H9 (cell line): ENCODE measurements around the gene GRIK1. TPM values are rescaled to one million over a fixed set of nuclear protein-coding genes. Genes with fewer than 3 reads are reported as not detected.

ENCODE experiments used
- DNase-seq: peaks from one replicate; pipeline ENCODE4 v3.0.0-alpha.2; 2017
- H2AFZ ChIP-seq: one replicate; pipeline ENCODE4 v1.6.1; 2013; ENCODE audit warnings: mild to moderate bottlenecking, low read length, control low read depth, moderate library complexity
- H2AK5ac ChIP-seq: 2 replicates; pipeline ENCODE4 v1.6.1; 2013; ENCODE audit warnings: low read length, control low read depth, mixed read lengths; ENCODE audit not compliant: insufficient read length
- H2BK120ac ChIP-seq: one replicate; pipeline ENCODE4 v1.6.1; 2013; ENCODE audit warnings: low read depth, mild to moderate bottlenecking, low read length, control low read depth, inconsistent platforms; ENCODE audit not compliant: poor library complexity, severe bottlenecking
- H2BK12ac ChIP-seq: 2 replicates; pipeline ENCODE4 v1.6.1; 2013; ENCODE audit warnings: low read length, control low read depth, mixed read lengths, low read depth; ENCODE audit not compliant: insufficient read length
- H2BK15ac ChIP-seq: 2 replicates; pipeline ENCODE4 v1.6.1; 2013; ENCODE audit warnings: low read depth, low read length, control low read depth
- H2BK20ac ChIP-seq: one replicate; pipeline ENCODE4 v1.6.1; 2013; ENCODE audit warnings: low read depth, mild to moderate bottlenecking, low read length, control low read depth, inconsistent platforms; ENCODE audit not compliant: poor library complexity, severe bottlenecking
- H2BK5ac ChIP-seq: 2 replicates; pipeline ENCODE4 v1.6.1; 2013; ENCODE audit warnings: low read length, control low read depth, mixed read lengths; ENCODE audit not compliant: insufficient read length
- H3K14ac ChIP-seq: 2 replicates; pipeline ENCODE4 v1.6.1; 2013; ENCODE audit warnings: low read length, control low read depth; ENCODE audit not compliant: insufficient read depth
- H3K18ac ChIP-seq: 2 replicates; pipeline ENCODE4 v1.6.1; 2013; ENCODE audit warnings: low read depth, mild to moderate bottlenecking, mixed read lengths, low read length, control low read depth; ENCODE audit not compliant: insufficient read length
- H3K23ac ChIP-seq: 2 replicates; pipeline ENCODE4 v1.6.1; 2013; ENCODE audit warnings: low read length, control low read depth, mixed read lengths, low read depth; ENCODE audit not compliant: insufficient read length
- H3K23me2 ChIP-seq: 2 replicates; pipeline ENCODE4 v1.6.1; 2013; ENCODE audit warnings: low read depth, mild to moderate bottlenecking, mixed read lengths, low read length, control low read depth; ENCODE audit not compliant: insufficient read length, poor library complexity, severe bottlenecking
- H3K27ac ChIP-seq: 2 replicates; pipeline ENCODE4 v1.5.1; 2013; ENCODE audit warnings: low read length, control low read depth, mixed read lengths, low read depth; ENCODE audit not compliant: insufficient read length
- H3K27me3 ChIP-seq: 2 replicates; pipeline ENCODE4 v1.6.1; 2013; ENCODE audit warnings: low read length, control low read depth, inconsistent platforms; ENCODE audit not compliant: insufficient read depth
- H3K4ac ChIP-seq: 2 replicates; pipeline ENCODE4 v1.6.1; 2013; ENCODE audit warnings: low read depth, mild to moderate bottlenecking, control low read depth, inconsistent platforms, low read length, moderate library complexity
- H3K4me1 ChIP-seq: 2 replicates; pipeline ENCODE4 v1.6.1; 2013; ENCODE audit warnings: low read length, control low read depth, inconsistent platforms; ENCODE audit not compliant: insufficient read depth
- H3K4me2 ChIP-seq: 2 replicates; pipeline ENCODE4 v1.6.1; 2013; ENCODE audit warnings: low read length, control low read depth, mixed read lengths; ENCODE audit not compliant: insufficient read length, insufficient read depth
- H3K56ac ChIP-seq: 2 replicates; pipeline ENCODE4 v1.6.1; 2013; ENCODE audit warnings: low read depth, mild to moderate bottlenecking, mixed read lengths, low read length, control low read depth; ENCODE audit not compliant: insufficient read length
- H3K79me1 ChIP-seq: 2 replicates; pipeline ENCODE4 v1.6.1; 2013; ENCODE audit warnings: low read depth, mild to moderate bottlenecking, moderate library complexity, low read length, control low read depth, inconsistent platforms; ENCODE audit not compliant: insufficient read depth, poor library complexity, severe bottlenecking
- H3K79me2 ChIP-seq: 2 replicates; pipeline ENCODE4 v1.6.1; 2013; ENCODE audit warnings: low read length, control low read depth, inconsistent platforms; ENCODE audit not compliant: insufficient read depth
- H3K9ac ChIP-seq: 2 replicates; pipeline ENCODE4 v1.6.1; 2013; ENCODE audit warnings: low read length, control low read depth, mixed read lengths; ENCODE audit not compliant: insufficient read length; ENCODE audit errors: extremely low read depth
- H3K9me3 ChIP-seq: one replicate; pipeline ENCODE4 v1.6.1; 2013; ENCODE audit warnings: low read depth, low read length, inconsistent platforms; ENCODE audit not compliant: control insufficient read depth
- H3T11ph ChIP-seq: one replicate; pipeline ENCODE4 v1.6.1; 2013; ENCODE audit warnings: mild to moderate bottlenecking, low read length, control low read depth, inconsistent platforms
- H4K20me1 ChIP-seq: one replicate; pipeline ENCODE4 v1.6.1; 2013; ENCODE audit not compliant: control insufficient read depth, insufficient read length, insufficient read depth
- H4K5ac ChIP-seq: 2 replicates; pipeline ENCODE4 v1.6.1; 2013; ENCODE audit warnings: low read depth, mild to moderate bottlenecking, mixed read lengths, low read length, control low read depth; ENCODE audit not compliant: insufficient read length
- H4K8ac ChIP-seq: replicated peaks from 2 replicates; pipeline ENCODE4 v1.6.1; 2013; ENCODE audit warnings: low read length, control low read depth, mixed read lengths, low read depth; ENCODE audit not compliant: insufficient read length
- H4K91ac ChIP-seq: 2 replicates; pipeline ENCODE4 v1.6.1; 2013; ENCODE audit warnings: low read depth, mild to moderate bottlenecking, moderate library complexity, mixed read lengths, low read length, control low read depth; ENCODE audit not compliant: insufficient read length
- H3K27ac Mint-ChIP-seq, 3 experiments: 2 replicates in 2 of 3; 3 replicates in 1 of 3; pipeline ENCODE4 v1.8.0; 2020 to 2021; ENCODE audit warnings: mixed read lengths in 3 of 3, mild to moderate bottlenecking in 1 of 3, moderate library complexity in 1 of 3
- H3K27me3 Mint-ChIP-seq: 2 replicates; pipeline ENCODE4 v1.8.0; 2021; ENCODE audit warnings: low read depth, mild to moderate bottlenecking, moderate library complexity, mixed read lengths
- H3K36me3 Mint-ChIP-seq, 3 experiments: 2 replicates in 2 of 3; 3 replicates in 1 of 3; pipeline ENCODE4 v1.8.0; 2020 to 2021; ENCODE audit warnings: low read depth in 3 of 3, mixed read lengths in 3 of 3; ENCODE audit not compliant: insufficient read depth in 1 of 3
- H3K4me1 Mint-ChIP-seq, 2 experiments: 2 replicates each; pipeline ENCODE4 v1.8.0; 2020; ENCODE audit warnings: mixed read lengths in 2 of 2
- H3K4me3 Mint-ChIP-seq, 2 experiments: 2 replicates in 1 of 2; 3 replicates in 1 of 2; pipeline ENCODE4 v1.8.0; 2020 to 2021; ENCODE audit warnings: mild to moderate bottlenecking in 2 of 2, mixed read lengths in 2 of 2, moderate library complexity in 1 of 2
- H3K9me3 Mint-ChIP-seq, 2 experiments: 2 replicates in 1 of 2; 3 replicates in 1 of 2; pipeline ENCODE4 v1.8.0; 2020; ENCODE audit warnings: mild to moderate bottlenecking in 2 of 2, mixed read lengths in 2 of 2, moderate library complexity in 1 of 2
- CTCF ChIP-seq: fragments of 200-600 bp; sonication (generic); conservative IDR thresholded peaks from 3 replicates; pipeline ENCODE4 v1.8.0; 2021; ENCODE audit warnings: antibody characterized with exemption, mild to moderate bottlenecking
- WGBS: extraction: QIAGEN DNeasy Blood & Tissue Kit; methylation state at CpG from one replicate; pipeline ENCODE4 v1.1.7; 2013; ENCODE audit warnings: missing lambda C conversion rate, low lambda C conversion rate, mixed read lengths; ENCODE audit not compliant: insufficient read length; ENCODE audit errors: extremely low coverage; 5-methylcytosine and 5-hydroxymethylcytosine counted together
- total RNA-seq: library from RNA; stranded (reverse); gene quantifications from 2 replicates; pipeline ENCODE4 v1.2.1, GENCODE V29; 2021

GRIK1 gene
- total RNA-seq, 1 experiment from 2014 or later, result not detected

DNA sequence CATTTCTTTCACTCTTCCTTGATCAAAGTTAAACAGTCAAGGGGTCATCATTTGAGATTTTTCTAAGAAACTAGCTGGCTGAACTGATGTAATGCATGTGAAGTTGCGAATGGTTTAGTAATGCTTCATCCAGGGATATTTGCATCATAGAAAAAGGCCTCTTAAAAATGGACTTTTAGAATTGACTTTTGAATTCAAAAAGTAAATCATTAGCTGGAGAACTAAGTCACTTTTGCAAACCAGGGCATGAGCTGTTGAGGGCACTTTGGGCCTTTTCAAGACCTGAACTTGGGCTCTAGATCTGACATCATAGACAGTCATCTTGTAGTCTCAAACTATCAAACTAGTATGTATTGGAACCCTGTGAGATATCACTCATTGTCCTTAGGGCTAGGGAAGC, 85.0 kb downstream of the GRIK1 start:
- no CpG with 5 or more reads among the region's 1 CpG for WGBS

More for the DNA sequence above, 85.0 kb downstream of the GRIK1 start:
- H4K20me1 ChIP-seq, result no peaks in the 10 kb centered on the region
- H3K18ac ChIP-seq, result no peak overlapping the region
- H2AFZ ChIP-seq, result no peak overlapping the region
- no peak overlapping the region for H2AK5ac ChIP-seq
- H3K23ac ChIP-seq, result no peak overlapping the region
- H4K5ac ChIP-seq, result no peak overlapping the region
- no peak overlapping the region for H2BK120ac ChIP-seq
- H3K27me3 ChIP-seq, result no peaks in the 10 kb centered on the region
- Mint-ChIP-seq H3K27ac (no peak overlapping the region), H3K27me3 (no peaks in the 10 kb centered on the region), H3K36me3 (no peaks in the 10 kb centered on the region; a peak in 1 of 7 replicates), H3K4me1 (peaks cover 9 to 16% of the 10 kb centered on the region in 2 experiments), H3K4me3 (no peak overlapping the region), H3K9me3 (no peaks in the 10 kb centered on the region)
- H3K27ac ChIP-seq, result no peak overlapping the region
- no peak overlapping the region for H3T11ph ChIP-seq
- H3K9me3 ChIP-seq, result no peaks in the 10 kb centered on the region
- no peak for DNase-seq
- no peaks in the 10 kb centered on the region for H3K79me2 ChIP-seq
- no peak overlapping the region for H2BK5ac ChIP-seq
- no peak overlapping the region for H3K4me2 ChIP-seq
- no peak overlapping the region for H4K91ac ChIP-seq
- H2BK15ac ChIP-seq, result no peak overlapping the region
- H3K4ac ChIP-seq, result no peak overlapping the region
- H3K14ac ChIP-seq, result no peak overlapping the region
- no peak overlapping the region for H2BK20ac ChIP-seq
- peaks cover 4% of the 10 kb centered on the region; the same call in 1 of the 2 replicates for H3K4me1 ChIP-seq
- no peaks in the 10 kb centered on the region for H3K79me1 ChIP-seq
- no peak overlapping the region for H3K9ac ChIP-seq
- H2BK12ac ChIP-seq, result no peak overlapping the region
- TF ChIP-seq CTCF, result no peak
- no peaks in the 10 kb centered on the region for H3K23me2 ChIP-seq
- H3K56ac ChIP-seq, result no peak overlapping the region
- no peak overlapping the region for H4K8ac ChIP-seq
